ENCODE results near the gene POP4.

POP4 gene

DNA sequence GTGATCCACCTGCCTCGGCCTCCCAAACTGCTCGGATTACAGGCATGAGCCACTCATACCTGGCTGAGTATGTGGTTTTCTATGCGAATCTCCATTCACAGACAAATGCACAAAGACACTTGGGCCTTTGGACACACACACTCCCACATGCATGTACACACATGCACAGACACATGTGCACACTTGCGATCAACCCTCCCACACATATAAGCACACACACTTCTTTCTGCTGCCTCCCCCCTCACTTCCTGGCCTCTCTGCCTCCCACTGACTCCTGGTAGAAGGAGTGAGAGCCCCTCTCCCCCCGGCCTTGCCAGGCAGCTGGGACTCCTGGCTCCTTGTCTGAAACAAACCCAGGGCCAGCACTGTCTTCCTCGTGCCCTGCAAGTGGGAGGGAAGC, 29.9 kb downstream of the POP4 start:
- DNase-seq: no peak

DNA sequence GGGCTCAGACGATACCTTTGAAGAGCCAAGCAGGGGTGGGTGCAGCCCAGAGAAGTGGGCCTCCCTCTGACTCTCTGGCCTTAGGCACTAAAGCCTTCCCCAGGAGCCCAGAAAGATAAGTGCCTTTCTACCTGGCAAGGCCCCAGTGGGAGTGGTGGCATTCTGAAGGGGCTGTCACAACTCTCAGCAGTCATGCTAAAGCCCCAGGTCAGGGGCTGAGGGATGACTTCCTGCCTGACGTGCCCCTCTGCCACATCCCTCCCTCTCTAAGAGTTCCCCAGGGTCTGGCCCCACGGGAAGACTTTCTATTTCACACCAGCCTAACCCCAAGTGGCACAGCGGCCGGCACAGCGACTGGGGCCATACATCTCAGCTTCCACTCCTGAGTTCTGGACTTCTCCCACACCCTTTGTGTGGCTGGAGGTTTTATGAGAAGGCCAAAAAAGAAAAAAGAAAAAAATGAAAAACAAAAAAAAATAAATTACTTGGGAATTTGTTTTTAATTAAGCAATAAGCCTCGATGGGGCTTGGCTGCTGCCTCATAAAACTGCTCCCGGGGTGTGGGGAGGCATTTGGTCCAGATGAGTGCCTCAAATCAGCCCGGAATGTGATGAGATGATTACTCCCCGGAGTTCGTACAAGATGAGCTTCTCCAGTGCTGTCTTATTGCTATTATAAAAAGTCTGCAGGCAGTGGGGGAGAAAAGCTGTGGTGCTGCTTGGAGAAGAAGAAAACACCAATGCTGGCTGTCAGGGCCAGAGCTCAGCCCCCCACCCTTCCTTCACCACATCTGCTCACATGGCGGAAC, 30.7 kb downstream of the POP4 start:
- no peak for DNase-seq

DNA sequence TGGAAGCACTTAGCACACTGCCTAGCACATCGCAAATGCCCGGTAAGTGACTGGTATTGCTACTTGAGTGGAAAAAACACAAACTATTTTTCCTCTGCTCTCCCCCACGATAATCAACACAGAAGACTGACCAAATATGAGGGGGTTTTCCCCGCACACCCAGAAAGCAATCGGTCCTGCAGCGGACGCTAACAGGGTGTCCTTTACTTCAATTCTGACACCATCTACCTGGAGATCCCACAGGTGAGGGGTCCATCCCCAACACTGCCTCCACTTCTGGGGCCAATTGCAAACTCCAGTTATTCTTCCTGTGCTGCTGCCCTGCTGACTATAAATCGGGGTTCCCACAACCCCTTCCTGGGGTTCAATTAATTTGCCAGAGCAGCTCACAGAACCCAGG, 33.0 kb downstream of the POP4 start:
- no peak for DNase-seq

DNA sequence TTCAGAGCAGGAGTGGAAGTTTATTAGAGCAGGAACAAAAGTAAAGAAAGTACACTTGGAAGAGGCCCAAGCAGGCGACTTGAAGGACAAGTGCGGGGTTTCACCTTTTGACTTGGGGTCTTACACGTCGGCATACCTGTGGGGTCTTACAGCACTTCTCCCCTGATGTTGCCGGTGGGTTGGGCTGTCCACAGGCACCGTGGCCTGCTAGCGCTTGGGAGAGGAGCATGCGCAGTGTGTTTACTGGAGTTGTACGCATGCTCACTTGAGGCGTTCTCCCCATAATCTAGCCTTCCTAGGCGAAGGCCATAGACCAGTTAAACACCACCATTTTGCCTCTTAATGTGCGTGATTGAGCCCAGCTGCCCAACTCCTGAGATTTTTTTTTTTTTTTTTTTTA, 34.1 kb downstream of the POP4 start:
- no peak for DNase-seq

DNA sequence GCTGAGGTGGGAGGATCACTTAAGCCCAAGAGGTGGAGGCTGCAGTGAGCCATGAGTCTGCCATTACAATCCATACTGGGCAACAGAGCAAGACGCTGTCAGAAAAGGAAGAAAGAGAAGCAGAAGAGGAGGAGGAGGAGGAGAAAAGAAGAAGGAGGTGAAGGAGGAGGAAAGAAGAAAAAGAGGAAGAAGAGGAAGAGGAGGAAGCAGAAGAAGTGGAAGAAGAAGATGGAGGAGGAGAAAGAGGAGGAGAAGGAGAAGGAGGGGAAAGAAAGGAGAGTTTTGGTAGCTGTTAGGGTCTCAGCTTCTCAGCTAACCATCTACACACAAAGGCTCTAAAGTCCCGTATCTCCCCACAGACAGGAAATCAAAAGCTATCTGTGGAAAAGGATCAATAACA, 35.5 kb downstream of the POP4 start:
- DNase-seq: no peak

DNA sequence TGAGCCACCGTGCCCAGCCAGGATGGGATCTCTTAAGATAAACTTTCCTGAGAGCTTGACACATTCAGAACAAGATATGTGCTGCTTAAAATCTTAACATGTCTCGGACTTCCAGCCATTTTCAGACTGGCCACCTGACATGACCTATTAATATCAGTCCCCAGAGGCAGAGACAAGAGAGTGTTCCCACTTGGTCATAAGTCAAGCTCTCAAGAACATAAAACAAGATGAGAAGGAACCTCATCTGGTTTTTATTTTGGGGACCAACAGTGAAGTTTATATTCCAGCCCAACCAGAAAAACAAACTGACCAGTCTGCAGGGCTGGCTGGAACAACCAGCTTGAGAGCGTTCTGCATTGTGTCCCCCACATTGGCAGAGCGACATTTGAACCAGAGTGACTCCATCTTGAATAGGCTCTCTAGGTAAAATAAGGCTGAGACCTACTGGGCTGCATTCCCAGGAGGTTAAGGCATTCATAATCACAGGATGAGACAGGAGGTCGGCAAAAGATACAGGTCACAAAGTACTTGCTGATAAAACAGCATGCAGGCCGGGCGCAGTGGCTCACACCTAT, 37.4 kb downstream of the POP4 start:
- no peak for DNase-seq

DNA sequence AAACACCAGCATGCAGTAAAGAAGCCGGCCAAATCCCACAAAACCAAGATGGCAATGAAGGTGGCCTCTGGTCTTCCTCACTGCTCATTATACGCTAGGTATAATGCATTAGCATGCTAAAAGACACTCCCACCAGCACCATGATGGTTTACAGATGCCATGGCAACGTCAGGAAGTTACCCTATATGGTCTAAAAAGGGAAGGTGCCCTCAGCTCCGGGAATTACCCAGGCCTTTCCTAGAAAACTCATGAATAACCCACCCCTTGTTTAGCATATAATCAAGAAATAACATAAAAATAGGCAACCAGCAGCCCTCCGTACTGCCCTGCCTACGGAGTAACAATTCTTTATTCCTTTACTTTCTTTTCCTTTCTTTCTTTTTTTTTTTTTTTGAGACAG, 38.1 kb downstream of the POP4 start:
- DNase-seq: no peak

DNA sequence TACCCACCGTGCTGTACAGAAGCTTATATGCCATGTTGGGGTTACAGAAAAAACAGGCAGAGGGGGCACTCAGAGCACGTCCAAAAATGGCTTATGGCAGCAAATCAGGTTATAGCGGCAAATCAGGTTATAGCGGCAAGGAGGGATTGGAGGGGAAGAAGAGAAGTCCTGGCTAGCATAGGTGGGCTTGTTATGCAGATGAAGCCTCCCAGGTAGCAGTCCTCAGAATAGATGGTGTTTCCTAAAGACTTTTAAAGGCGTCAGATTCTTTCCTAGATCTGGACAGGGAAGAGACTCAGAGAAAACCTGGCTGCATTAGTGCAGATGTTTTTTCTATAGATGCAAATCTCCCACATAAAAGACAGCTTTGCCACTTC, 39.4 kb downstream of the POP4 start:
- DNase-seq: no peak

DNA sequence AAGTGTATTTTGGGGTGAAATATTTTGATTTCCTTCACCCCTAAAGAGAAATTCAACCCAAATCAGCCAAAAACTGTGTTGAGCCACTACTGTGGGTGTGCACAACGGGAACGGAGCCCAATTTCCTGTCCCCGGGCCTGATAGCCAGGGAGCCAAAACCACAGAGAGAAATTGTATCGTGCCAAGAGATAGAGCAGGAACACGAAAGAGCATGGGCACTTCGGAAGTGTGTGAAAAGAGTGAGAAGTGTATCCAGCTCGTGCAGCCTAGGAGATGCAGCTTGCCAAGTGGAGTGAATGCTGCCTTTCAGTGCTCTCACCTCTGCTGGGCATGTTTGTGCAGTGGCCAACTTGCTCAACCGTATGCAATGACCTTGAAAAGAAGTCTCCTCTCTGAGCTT, 39.8 kb downstream of the POP4 start:
- no peak for DNase-seq

DNA sequence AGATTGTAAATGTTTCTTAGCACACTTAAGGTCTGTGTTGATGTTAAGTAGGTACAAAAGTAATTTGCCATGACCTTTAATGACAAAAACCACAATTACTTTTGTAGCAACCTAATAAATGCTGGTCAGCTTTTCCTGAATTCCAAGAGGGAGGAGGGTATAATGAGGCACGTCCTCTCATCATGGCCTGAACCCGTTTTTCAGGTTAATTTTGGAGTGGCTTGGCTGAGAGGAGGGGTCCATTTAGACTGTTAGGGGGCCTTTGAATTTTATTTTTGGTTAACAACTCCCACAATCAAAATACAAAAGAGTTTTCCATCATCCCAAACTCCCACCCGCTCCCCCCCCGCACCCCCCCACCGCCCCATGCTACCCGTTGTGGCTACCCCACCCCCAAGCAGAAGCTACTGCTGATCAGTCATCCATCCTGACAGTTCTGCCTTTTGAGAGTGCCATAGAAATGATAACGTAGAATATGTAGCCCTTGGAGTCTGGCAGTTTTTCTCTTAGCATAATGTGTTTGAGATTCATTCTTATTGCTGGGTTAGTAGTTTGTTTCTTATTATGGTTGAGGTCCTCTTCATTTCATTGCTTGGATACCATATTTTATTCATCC, 44.8 kb downstream of the POP4 start:
- DNase-seq: no peak

DNA sequence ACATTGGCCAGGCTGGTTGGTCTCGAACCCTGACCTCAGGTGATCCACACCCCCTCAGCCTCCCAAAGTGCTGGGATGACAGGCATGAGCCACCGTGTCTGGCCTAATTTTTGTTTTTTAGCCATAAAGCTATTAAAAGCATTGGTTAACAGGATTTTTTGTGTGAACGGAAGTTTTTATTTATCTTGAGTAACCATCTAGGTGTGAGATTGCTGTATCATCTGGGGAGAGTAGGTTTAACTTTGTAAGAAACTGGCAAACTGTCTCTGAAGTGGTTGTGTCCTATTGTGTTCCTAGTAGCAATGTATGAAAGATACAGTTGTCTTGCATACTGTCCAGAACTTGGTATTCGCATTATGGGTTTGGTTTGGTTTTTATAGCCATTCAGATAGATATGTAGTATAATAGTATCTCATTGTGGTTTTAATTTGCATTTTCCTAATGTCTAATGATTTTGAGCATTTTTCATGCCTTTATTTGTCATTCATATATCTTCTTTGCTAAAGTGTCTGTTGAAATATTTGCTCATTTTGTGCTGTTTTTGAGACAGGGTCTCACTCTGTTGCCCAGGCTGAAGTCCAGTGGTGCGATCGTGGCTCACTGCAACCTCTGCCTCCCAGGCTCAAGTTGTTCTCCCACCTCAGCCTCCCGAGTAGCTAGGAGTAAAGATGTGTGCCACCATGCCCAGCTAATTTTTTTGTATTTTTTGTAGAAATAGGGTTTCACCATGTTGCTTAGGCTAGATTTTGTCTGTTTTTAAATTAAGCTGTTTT, 45.7 kb downstream of the POP4 start:
- DNase-seq: no peak

DNA sequence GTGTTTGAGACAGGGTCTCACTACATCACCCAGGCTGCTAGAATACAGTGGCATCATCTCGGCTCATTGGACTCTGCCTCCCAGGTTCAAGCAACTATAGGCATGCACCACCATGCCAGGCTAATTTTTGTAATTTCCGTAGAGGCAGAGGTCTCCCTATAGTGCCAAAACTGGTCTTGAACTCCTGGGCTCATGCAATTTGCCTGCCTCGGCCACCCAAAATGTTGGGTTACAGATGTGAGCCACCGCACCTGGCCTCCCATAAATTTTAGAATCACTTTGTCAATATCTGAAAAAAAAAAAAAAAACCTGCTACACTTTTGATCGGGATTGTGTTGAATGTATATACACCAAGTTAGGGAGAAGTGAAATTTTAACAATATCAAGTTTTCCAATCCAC, 47.3 kb downstream of the POP4 start:
- DNase-seq: no peak

DNA sequence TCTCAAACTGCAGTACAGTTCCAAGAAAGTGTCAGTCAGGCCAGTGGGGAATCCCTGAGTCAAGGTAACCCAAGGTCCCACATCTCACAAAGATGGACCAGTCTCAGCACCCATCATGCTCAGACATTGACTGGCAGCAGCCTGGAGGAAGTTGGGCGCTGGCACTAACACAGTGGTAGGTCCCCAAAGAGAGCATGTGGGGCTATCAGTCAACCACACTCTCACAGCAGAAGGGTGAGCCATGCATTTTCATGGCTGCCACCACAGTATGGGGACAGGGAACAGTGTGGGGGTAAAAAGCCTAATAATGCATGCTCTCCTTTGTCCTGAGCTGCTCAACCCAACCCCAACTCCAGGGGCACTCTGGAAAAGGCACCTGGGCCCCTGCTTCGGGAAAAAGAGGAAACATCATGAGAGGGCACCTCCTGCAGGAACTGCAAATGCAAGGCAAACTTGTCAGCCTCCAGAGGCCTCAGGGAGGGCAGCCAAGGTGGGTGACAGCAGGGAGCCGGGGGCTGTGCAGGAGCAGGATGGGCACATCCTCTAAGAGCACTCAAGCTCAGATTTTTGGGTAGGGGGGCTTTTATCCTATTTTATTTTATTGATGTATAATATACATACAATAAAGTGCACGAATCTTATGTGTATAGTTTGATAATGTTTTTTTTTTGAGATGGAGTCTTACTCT, 49.7 kb downstream of the POP4 start:
- no peak for DNase-seq

DNA sequence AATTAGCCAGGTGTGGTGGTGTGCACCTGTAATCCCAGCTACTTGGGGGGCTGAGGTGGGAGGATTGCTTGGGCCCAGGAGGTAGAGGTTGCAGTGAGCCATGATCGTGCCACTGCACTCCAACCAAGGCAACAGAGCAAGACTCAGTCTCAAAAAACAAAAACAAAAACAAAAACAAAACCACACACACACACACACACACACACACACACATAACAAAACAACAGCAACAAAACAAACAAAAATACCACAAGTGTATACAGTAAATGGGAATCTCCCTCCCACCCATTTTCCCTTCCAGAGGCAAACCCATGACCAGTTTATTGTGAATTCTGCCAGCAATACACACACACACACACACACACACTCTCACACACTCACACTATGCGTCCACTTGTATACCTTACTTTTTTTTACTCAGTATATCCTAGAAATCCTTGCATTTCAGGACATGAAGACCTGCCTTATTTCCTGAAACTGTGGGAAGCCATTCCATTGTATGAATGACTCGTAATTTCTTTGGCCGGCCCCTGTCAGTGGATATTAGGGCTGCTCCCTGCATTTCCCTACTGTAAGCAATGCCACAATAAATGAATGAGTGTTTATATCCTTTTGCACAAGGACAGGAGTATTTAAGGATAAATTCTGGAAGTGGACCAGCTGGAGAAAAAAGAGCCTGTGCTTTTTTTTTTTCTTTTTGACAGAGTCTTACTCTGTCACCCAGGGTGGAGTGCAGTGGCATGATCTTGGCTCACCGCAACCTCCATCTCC, 52.3 kb downstream of the POP4 start:
- DNase-seq: no peak

DNA sequence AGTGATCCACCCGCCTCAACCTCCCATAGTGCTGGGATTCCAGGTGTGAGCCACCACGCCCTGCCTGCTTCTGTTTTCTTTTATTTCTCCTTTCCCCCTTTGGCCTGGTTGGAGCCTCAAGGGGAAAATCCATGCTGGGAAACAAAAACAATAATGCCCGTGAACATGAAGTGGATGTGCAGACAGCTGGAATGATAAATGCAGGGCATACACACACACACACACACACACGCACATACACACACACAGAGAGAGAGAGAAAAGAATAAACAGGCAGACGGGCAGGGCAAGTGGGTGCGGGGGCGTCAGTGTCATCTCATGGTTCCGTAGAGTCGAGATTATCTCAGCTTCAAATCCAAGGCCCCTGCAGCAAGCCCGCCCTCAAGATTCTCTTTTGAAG, 54.8 kb downstream of the POP4 start:
- no peak for DNase-seq

DNA sequence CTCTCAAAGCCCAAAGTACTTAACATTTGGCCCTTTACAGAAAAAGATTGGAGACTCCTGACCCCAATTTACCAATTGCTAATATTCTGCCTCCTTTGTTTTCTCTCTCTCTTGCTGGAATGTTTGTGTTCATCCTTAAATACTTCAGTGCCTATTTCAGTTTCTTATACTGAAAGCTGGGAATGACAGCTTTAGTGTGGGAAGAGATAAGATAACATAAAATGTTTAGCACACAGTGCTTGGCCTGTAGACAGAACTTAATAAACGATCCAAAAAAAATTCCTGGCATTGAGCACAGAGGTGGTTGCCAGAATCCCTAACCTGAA, 56.2 kb downstream of the POP4 start:
- no peak for DNase-seq

DNA sequence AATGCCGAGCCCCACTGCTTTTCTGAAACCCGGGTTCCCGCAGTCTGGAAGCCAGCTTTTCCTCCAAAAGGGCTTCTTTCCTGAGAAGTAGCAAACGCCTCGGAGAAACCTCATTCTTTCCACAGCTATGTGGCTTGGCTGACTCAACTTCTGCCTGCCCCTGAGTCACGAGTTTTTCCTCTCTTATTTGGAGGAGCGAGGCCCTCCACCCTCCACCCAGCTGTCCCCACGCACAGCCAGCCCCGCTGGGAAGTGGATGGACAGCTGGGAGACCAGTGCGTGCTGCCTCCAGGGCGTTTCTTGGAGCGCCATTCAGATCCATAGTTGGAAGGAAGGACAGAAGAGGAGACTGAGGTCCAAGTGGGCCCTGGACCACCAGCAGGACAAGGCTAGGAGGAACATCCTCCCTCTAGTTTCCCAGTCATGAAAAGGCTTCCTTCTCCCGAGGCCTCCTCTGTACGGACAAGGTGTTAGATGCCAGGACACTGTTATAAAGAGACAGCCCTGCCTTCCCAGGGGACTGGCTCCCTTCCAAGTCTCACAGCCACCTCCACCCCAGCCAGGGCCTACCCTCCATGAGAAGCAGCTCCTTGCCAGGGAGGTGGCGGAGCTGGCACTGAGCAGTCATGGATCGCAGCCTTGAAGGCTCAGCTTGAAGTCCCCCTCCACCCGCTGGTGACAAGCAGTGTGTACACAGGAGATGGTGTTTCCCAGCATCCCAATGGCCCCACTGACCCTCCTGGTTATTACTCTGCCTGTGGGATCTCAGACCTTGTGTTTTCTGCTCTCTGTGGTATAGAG, 56.7 kb downstream of the POP4 start:
- no peak for DNase-seq

DNA sequence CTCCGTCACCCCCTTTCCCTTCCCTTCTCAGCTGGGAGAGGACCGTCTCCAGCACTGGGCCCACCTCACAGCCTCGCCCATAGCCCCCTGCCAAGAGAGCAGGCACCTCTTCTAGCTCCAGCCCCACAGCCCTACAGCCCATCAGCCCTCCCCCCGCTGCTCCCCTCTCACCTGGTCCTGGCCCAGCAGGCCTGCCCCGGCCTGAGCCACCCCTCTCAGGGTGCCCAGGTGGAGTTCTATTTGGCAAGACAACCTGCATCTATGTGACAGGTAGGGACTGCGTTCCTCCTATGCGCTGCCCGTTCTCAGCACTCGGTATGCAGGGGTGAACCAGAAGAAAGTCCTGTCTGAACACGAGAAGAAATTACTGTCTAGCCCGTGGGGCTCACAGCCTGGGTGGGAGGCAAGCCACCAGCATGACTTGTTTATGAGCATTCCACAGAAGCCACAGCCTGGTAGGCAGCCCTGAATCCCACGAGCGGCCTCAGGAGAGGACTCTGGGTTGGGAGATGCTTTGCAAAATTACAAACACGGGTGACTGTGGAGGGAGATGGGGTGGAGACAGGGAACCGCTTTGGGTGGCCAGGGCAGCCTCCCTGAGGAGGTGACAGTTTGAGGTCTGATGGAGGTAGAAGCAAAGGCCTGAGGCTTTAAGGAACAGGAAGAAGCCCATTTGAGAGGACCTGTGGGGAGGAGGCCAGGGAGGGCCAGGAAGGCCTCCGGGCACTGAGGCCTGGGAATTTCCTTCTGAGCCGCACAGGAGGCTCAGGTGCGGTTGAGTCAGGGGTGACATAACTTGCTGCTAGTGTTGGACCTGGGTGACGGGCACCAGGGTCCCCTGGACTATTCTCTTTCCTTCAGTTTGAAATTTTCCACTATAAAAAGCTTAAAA, 58.0 kb downstream of the POP4 start:
- DNase-seq: no peak

DNA sequence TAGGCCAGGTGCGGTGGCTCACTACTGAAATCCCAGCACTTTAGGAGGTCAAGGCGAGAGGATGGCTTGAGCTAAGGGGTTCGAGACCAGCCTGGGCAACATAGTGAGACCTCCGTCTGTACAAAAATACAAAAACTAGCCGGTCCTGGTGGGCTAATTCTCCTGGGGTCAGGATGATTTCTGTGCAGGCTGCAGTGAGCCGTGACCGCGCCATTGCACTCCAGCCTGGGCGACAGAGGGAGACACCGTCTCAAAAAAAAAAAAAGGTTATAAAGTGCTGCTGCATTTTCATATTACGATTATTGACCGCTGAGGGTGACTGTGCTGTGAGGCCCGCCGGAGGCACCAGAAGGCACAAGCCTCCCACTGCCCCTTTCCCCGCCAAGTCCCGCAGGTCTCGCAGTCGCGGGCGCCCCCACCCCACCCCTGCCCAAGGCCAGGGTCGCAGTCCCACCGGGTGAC, 58.7 kb downstream of the POP4 start:
- no peak for DNase-seq

DNA sequence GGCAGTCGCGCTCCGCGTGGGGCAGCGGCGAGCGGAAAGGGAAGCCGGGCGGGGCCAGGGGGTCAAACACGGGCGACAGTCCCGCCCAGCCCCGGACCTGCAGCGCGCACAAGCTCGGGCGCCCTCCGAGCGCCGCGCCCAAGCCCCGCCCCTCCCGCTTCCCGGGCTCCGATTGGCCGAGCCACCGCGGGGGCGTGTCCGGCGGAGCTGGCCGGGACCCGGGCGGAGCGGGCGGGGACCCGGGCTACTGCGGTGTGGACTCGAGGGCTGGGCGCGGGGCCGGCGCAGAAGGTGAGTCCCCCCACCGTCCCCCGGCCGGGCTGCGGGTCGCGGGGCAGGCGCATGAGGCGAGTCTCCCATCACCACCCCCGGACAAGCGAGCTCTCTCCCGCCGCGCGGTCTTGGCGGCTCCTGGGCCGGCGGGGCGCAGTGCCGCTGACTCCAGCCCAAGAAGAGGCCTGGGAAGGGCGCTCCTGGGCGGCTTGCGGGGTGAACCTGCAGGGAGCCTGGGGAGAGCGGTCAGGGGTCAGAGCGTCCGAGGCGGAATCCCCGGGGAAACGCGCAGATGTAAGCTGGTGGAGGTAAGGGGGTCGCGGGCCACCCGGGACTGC, 59.2 kb downstream of the POP4 start, which contains the start of gene PLEKHF1:
TSS of gene PLEKHF1 (plus strand) at position 247 of the 611 bp plus-strand sequence. CDS start 8,379 bp downstream, outside the sequence.
- peak; percentile 54 for DNase-seq
